NB4 (cell line): ENCODE results near the gene XPC.

Source experiments
- CTCF ChIP-seq: IDR thresholded peaks from one replicate; pipeline ENCODE4 v1.5.1; 2012; ENCODE audit warnings: low read depth, low read length
- POLR2A ChIP-seq: IDR thresholded peaks from 2 replicates; pipeline ENCODE4 v1.6.1; 2011; ENCODE audit warnings: mild to moderate bottlenecking; ENCODE audit not compliant: insufficient read length; ENCODE audit errors: extremely low read depth

- TF ChIP-seq CTCF: no peak
- no peak for TF ChIP-seq POLR2A
These were observed 21.9 kb upstream of the XPC start for GRCh38 chr3:14200276-14200675.
